ENCODE results near the gene WDR82.

WDR82 gene

GRCh38 chr3:52253314-52254304 is 24.8 kb downstream of the WDR82 start:
- DNase-seq = no peak

- DNase-seq = no peak
Observed at GRCh38 chr3:52250122-52250521, 28.3 kb downstream of the WDR82 start.

- DNase-seq = no peak
Observed at GRCh38 chr3:52249683-52250082, 28.8 kb downstream of the WDR82 start.

GRCh38 chr3:52248816-52249547 is 29.5 kb downstream of the WDR82 start:
- no peak for DNase-seq

GRCh38 chr3:52248165-52248541 is 30.3 kb downstream of the WDR82 start:
- DNase-seq = no peak

GRCh38 chr3:52247409-52248164 is 30.9 kb downstream of the WDR82 start:
- no peak for DNase-seq

- DNase-seq = no peak
Observed at GRCh38 chr3:52246728-52247408, 31.6 kb downstream of the WDR82 start.

GRCh38 chr3:52246264-52246620 is 32.2 kb downstream of the WDR82 start:
- no peak for DNase-seq

- DNase-seq = no peak
Observed at GRCh38 chr3:52245322-52246263, 32.9 kb downstream of the WDR82 start, which contains the start of gene PPM1M. TSS of gene PPM1M (plus strand) at chr3:52245759. CDS start at chr3:52245825, 66 bp downstream.

GRCh38 chr3:52243791-52244628 is 34.4 kb downstream of the WDR82 start:
- DNase-seq = no peak

- DNase-seq = no peak
Observed at GRCh38 chr3:52242039-52242438, 36.4 kb downstream of the WDR82 start.

GRCh38 chr3:52240886-52241370 is 37.5 kb downstream of the WDR82 start:
- DNase-seq = no peak

GRCh38 chr3:52240059-52240885 is 38.2 kb downstream of the WDR82 start:
- DNase-seq = no peak

GRCh38 chr3:52238761-52239701 is 39.4 kb downstream of the WDR82 start, which contains the start of gene TWF2:
TSS of gene TWF2 (minus strand) at chr3:52239158. CDS start at chr3:52239016, 142 bp downstream.
- DNase-seq = no peak

GRCh38 chr3:52238193-52238760 is 40.2 kb downstream of the WDR82 start:
- no peak for DNase-seq

GRCh38 chr3:52237657-52238172 is 40.7 kb downstream of the WDR82 start:
- DNase-seq = no peak

- DNase-seq = no peak
Observed at GRCh38 chr3:52237006-52237656, 41.3 kb downstream of the WDR82 start.

Measured in NCI-H1092 (cell line).